C4-2B (cell line): ENCODE results near the gene ABCB4.

ENCODE experiments used
- ZFX ChIP-seq: fragments of 450-650 bp; IDR thresholded peaks from 2 replicates; pipeline ENCODE4 v1.6.1; 2017
- TF ChIP-seq, protein P1 (sequence below): fragments of 450-650 bp; conservative IDR thresholded peaks from 2 replicates; pipeline ENCODE4 v1.5.1; 2017; ENCODE audit warnings: mild to moderate bottlenecking

DNA sequence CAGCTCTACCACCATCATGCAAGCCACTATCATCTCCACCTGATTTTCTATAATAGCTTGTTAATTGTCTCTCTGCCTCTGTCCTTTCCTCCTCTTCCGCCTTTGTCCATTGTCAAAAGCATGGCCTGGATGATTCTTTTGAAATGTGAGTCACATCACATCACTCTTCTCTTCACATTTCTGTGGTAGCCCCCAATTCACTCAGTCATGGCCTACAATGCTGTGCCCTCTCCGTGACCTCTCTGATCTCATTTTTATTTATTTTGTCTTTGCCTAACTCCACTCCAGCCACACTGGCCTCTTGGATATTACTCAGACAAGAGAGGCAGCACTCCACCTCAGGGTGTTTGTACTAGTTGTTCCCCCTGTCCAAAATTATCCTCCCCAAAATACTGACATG lies 4.9 kb upstream of the ABCB4 start:
- TF ChIP-seq, protein P1, sequence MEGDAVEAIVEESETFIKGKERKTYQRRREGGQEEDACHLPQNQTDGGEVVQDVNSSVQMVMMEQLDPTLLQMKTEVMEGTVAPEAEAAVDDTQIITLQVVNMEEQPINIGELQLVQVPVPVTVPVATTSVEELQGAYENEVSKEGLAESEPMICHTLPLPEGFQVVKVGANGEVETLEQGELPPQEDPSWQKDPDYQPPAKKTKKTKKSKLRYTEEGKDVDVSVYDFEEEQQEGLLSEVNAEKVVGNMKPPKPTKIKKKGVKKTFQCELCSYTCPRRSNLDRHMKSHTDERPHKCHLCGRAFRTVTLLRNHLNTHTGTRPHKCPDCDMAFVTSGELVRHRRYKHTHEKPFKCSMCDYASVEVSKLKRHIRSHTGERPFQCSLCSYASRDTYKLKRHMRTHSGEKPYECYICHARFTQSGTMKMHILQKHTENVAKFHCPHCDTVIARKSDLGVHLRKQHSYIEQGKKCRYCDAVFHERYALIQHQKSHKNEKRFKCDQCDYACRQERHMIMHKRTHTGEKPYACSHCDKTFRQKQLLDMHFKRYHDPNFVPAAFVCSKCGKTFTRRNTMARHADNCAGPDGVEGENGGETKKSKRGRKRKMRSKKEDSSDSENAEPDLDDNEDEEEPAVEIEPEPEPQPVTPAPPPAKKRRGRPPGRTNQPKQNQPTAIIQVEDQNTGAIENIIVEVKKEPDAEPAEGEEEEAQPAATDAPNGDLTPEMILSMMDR = no peak
- no peak for TF ChIP-seq ZFX
